ENCODE data around the gene IL2RA.

DNA sequence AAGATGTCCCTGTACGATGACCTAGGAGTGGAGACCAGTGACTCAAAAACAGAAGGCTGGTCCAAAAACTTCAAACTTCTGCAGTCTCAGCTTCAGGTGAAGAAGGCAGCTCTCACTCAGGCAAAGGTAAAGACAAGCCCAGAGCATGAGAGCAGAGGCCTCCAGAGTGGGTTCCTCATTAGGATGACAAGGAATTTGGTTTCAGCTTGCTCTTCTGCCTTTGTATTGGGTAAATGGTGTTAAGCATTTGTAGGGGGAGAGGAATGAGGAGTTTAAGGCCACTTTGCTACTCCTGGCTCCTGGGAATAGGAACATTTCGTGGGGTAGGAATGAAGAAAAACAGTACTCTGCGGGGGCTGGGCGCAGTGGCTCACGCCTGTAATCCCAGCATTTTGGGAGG lies 34.9 kb upstream of the IL2RA start:
- no peak for TF ChIP-seq POLR2AphosphoS5 (IDR thresholded peaks at IDR 0.05; ENCODE audit: insufficient read depth, low read depth, low read length)
- TF ChIP-seq, protein P1, sequence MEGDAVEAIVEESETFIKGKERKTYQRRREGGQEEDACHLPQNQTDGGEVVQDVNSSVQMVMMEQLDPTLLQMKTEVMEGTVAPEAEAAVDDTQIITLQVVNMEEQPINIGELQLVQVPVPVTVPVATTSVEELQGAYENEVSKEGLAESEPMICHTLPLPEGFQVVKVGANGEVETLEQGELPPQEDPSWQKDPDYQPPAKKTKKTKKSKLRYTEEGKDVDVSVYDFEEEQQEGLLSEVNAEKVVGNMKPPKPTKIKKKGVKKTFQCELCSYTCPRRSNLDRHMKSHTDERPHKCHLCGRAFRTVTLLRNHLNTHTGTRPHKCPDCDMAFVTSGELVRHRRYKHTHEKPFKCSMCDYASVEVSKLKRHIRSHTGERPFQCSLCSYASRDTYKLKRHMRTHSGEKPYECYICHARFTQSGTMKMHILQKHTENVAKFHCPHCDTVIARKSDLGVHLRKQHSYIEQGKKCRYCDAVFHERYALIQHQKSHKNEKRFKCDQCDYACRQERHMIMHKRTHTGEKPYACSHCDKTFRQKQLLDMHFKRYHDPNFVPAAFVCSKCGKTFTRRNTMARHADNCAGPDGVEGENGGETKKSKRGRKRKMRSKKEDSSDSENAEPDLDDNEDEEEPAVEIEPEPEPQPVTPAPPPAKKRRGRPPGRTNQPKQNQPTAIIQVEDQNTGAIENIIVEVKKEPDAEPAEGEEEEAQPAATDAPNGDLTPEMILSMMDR (IDR thresholded peaks at IDR 0.05; ENCODE audit: extremely low read depth in 1 of 2, insufficient read depth in 1 of 2, low read depth in 1 of 2, low read length in 2 of 2) = no peak
- TF ChIP-seq POLR2A (IDR thresholded peaks at IDR 0.05; ENCODE audit: low read depth, low read length) = no peak
- no peak for TF ChIP-seq GATA2 (IDR thresholded peaks at IDR 0.05; ENCODE audit: insufficient read depth, insufficient read length, low read depth, low read length)
- no peak for TF ChIP-seq MYC (IDR thresholded peaks at IDR 0.05; ENCODE audit: low read depth, low read length)
- TF ChIP-seq EZH2 (IDR thresholded peaks at IDR 0.05; ENCODE audit: borderline replicate concordance, low read depth, low read length, severe bottlenecking) = no peak
- TF ChIP-seq JUN (IDR thresholded peaks at IDR 0.05; ENCODE audit: borderline replicate concordance, insufficient read depth, insufficient read length, low read depth) = no peak

Measured in endothelial cell of umbilical vein (primary cell).